Measurements from ENCODE around the gene OBSL1.

OBSL1 gene

GRCh38 chr2:219565130-219566080 lies 5.9 kb downstream of the OBSL1 start:
- no peak for DNase-seq

GRCh38 chr2:219563271-219563928 lies 7.9 kb downstream of the OBSL1 start:
- DNase-seq: no peak

GRCh38 chr2:219562049-219563020 lies 9.0 kb downstream of the OBSL1 start:
- no peak for DNase-seq

- DNase-seq: no peak
Measured at GRCh38 chr2:219561179-219562048, 9.9 kb downstream of the OBSL1 start.

- DNase-seq: no peak
Measured at GRCh38 chr2:219560893-219561178, 10.5 kb downstream of the OBSL1 start.

GRCh38 chr2:219560037-219560892 lies 11.1 kb downstream of the OBSL1 start:
- no peak for DNase-seq

GRCh38 chr2:219559156-219559915 lies 12.0 kb downstream of the OBSL1 start:
- DNase-seq: no peak

GRCh38 chr2:219557791-219558785 lies 13.3 kb downstream of the OBSL1 start:
- DNase-seq: no peak

- DNase-seq: no peak
Measured at GRCh38 chr2:219557320-219557719, 14.0 kb downstream of the OBSL1 start.

GRCh38 chr2:219556413-219556812 lies 14.9 kb downstream of the OBSL1 start:
- no peak for DNase-seq

- DNase-seq: no peak
Measured at GRCh38 chr2:219555956-219556355, 15.4 kb downstream of the OBSL1 start.

- no peak for DNase-seq
Measured at GRCh38 chr2:219554350-219554749, 17.0 kb downstream of the OBSL1 start.

GRCh38 chr2:219553463-219553963 lies 17.8 kb downstream of the OBSL1 start:
- no peak for DNase-seq

GRCh38 chr2:219553168-219553417 lies 18.2 kb downstream of the OBSL1 start:
- DNase-seq: no peak

- DNase-seq: peak; percentile 56
Measured at GRCh38 chr2:219552382-219553167, 18.8 kb downstream of the OBSL1 start.

- DNase-seq: no peak
Measured at GRCh38 chr2:219551441-219552381, 19.6 kb downstream of the OBSL1 start.

- DNase-seq: no peak
Measured at GRCh38 chr2:219549619-219550018, 21.7 kb downstream of the OBSL1 start.
